Measurements from ENCODE around the gene RPL41.

Gene RPL41

DNA sequence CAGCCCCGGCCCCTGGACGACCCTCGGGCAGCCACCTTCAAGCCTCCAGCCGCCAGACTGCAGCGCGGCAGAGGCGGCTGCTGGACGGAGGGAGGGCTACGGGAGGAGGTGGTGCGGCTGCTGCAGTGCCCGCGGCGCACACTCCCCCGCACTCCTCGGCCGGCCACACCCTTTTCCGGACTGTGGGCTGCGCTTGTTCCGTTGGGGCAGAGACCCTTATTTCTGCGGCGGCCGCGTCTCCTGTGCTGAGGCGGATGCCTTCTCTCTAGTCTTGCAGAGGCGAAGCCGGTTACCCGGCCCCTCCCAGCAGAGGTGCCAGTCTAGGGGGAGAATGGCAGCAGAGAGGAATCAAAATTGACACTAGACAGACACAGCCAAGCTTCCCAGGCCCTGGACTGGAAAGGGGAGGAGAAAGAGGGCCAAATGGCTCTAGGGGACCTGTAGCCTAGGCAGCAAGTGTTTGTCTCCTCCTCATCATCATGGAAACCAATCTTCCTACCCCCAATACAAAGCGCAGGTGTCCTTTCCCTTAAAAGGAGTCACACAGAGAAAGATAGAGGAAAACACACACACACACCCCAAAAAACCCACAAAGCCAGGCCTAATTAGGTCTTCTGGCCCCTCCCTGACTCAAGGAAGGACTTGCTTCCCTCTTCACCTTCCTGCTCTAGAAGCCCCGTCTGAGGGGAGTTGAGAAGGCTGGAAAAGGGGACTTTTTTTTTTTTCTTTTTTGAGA lies 12.9 kb downstream of the RPL41 start:
- TF ChIP-seq, protein P1, sequence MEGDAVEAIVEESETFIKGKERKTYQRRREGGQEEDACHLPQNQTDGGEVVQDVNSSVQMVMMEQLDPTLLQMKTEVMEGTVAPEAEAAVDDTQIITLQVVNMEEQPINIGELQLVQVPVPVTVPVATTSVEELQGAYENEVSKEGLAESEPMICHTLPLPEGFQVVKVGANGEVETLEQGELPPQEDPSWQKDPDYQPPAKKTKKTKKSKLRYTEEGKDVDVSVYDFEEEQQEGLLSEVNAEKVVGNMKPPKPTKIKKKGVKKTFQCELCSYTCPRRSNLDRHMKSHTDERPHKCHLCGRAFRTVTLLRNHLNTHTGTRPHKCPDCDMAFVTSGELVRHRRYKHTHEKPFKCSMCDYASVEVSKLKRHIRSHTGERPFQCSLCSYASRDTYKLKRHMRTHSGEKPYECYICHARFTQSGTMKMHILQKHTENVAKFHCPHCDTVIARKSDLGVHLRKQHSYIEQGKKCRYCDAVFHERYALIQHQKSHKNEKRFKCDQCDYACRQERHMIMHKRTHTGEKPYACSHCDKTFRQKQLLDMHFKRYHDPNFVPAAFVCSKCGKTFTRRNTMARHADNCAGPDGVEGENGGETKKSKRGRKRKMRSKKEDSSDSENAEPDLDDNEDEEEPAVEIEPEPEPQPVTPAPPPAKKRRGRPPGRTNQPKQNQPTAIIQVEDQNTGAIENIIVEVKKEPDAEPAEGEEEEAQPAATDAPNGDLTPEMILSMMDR (IDR thresholded peaks at IDR 0.05): no peak
- H3K4me3 ChIP-seq (ENCODE audit: low read depth in 1 of 2, low read length in 1 of 2): peak overlapping the region; percentile 73 to 89
- H3K27me3 ChIP-seq: no peaks in the 10 kb centered on the region
- H3K27ac ChIP-seq: peak overlapping the region; percentile 89
- H3K36me3 ChIP-seq: peaks cover 19% of the 10 kb centered on the region
- no peaks in the 10 kb centered on the region for H3K9me3 ChIP-seq
- peaks cover 62 to 63% of the 10 kb centered on the region in 2 experiments for H3K4me1 ChIP-seq (ENCODE audit: control insufficient read depth in 1 of 2, insufficient read depth in 1 of 2, low read depth in 1 of 2, low read length in 1 of 2)

DNA sequence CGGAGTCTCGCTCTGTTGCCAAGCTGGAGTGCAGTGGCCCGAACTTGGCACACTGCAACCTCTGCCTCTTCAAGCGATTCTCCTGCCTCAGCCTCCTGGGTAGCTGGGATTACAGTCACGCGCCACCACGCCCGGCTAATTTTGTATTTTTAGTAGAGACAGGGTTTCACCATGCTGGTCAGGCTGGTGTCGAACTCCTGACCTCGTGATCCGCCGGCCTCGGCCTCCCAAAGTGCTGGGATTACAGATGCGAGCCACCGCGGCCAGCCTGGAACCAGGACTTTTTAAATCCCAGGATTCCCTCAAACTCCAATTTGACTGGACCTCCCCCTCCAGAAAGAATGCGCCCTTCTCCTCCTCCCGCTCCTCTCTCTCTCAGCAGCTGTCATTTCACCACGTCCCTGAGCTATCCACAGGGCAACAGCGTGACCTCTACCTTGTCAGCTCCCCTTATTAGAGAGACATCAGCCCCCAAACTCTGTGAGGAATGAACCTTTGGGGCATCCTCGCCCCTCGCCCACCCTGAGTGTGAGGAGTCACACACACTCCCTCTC lies 13.6 kb downstream of the RPL41 start:
- H3K27ac ChIP-seq: peak overlapping the region; percentile 89
- peaks cover 57 to 62% of the 10 kb centered on the region in 2 experiments for H3K4me1 ChIP-seq (ENCODE audit: control insufficient read depth in 1 of 2, insufficient read depth in 1 of 2, low read depth in 1 of 2, low read length in 1 of 2)
- H3K36me3 ChIP-seq: peaks cover 19% of the 10 kb centered on the region

DNA sequence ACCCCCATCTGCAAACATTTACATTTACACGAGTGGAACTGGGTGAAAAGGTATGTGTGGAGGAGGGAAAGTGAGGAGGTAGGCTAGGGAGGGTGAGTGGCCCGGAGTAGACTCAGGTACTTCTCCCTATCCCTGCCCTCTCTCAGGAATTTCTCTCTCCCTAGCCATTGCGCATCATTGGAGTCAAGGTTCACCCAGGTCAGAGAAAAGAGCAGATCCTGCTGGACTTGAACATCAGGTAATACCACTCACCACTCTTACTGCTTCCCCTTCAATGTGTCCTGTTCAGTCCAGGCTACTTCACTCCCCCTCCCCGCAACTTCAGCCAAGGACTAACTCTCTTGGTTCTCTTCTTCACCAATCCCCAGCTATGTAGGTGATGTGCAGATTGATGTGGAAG lies 14.4 kb downstream of the RPL41 start:
- Histone ChIP-seq H3K27me3 (no peaks in the 10 kb centered on the region), H3K27ac (peak overlapping the region; percentile 89), H3K4me1 (ENCODE audit: control insufficient read depth in 1 of 2, insufficient read depth in 1 of 2, low read depth in 1 of 2, low read length in 1 of 2) (peaks cover 48 to 55% of the 10 kb centered on the region in 2 experiments), H3K4me3 (ENCODE audit: low read depth in 1 of 2, low read length in 1 of 2) (no peak overlapping the region), H3K9me3 (no peaks in the 10 kb centered on the region), H3K36me3 (peaks cover 19% of the 10 kb centered on the region)
- TF ChIP-seq, protein P1 (IDR thresholded peaks at IDR 0.05): no peak

More for the DNA sequence above, 13.6 kb downstream of the RPL41 start:
- no peaks in the 10 kb centered on the region for H3K9me3 ChIP-seq
- peak overlapping the region in 1 of 2 experiments; percentile 73 for H3K4me3 ChIP-seq (ENCODE audit: low read depth in 1 of 2, low read length in 1 of 2)
- TF ChIP-seq, protein P1 (IDR thresholded peaks at IDR 0.05): no peak
- H3K27me3 ChIP-seq: no peaks in the 10 kb centered on the region

DNA sequence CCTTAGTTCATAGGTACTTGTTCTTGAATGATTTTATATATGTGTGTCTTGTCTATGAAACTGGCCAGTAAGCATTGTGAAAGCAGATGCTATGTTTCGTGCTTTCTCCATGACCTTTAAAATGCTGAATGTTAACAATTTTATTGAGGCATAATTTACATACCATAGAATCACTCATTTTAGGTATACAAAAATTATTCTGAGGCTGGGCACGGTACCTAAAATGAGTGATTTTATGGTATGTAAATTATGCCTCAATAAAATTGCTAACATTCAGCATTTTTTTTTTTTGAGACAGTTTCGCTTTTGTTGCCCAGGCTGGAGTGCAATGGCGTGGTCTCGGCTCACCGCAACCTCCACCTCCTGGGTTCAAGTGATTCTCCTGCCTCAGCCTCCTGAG lies 18.5 kb downstream of the RPL41 start:
- Histone ChIP-seq H3K27ac (no peak overlapping the region), H3K36me3 (peaks cover 39% of the 10 kb centered on the region), H3K4me3 (ENCODE audit: low read depth in 1 of 2, low read length in 1 of 2) (no peak overlapping the region), H3K9me3 (no peaks in the 10 kb centered on the region), H3K4me1 (ENCODE audit: control insufficient read depth in 1 of 2, insufficient read depth in 1 of 2, low read depth in 1 of 2, low read length in 1 of 2) (peaks cover 10 to 16% of the 10 kb centered on the region in 2 experiments), H3K27me3 (no peaks in the 10 kb centered on the region)
- TF ChIP-seq, protein P1 (IDR thresholded peaks at IDR 0.05): no peak

DNA sequence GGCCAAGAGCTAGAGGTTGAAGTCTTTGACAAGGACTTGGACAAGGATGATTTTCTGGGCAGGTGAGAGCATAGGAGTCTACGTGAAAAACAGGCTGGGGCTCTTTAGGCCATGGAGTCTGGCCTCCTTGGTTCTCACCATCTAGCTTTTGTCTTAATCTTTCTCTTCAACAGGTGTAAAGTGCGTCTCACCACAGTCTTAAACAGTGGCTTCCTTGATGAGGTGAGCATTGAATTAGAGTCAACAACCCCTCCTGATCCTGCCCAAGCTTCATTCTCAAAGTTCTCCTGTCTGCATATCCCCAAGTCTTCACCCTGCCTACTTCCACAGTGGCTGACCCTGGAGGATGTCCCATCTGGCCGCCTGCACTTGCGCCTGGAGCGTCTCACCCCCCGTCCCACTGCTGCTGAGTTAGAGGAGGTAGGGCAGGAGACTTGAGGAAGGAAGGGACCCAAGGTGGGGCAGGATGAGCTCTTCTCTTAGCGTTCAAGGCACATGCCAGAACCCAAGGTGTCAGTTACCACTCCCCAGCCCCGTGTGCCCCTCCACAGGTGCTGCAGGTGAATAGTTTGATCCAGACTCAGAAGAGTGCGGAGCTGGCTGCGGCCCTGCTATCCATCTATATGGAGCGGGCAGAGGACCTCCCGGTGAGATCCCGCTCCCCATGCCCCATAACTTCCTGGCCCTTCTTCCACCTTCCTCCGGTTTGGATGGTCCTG lies 21.6 kb downstream of the RPL41 start:
- no peaks in the 10 kb centered on the region for H3K9me3 ChIP-seq
- TF ChIP-seq, protein P1 (IDR thresholded peaks at IDR 0.05): no peak
- H3K4me3 ChIP-seq (ENCODE audit: low read depth in 1 of 2, low read length in 1 of 2): no peak overlapping the region
- H3K36me3 ChIP-seq: peaks cover 25% of the 10 kb centered on the region
- H3K27ac ChIP-seq: no peak overlapping the region
- H3K27me3 ChIP-seq: no peaks in the 10 kb centered on the region
- peaks cover 25 to 33% of the 10 kb centered on the region in 2 experiments for H3K4me1 ChIP-seq (ENCODE audit: control insufficient read depth in 1 of 2, insufficient read depth in 1 of 2, low read depth in 1 of 2, low read length in 1 of 2)

All from neutrophil (primary cell).